HCT116 (cell line): Measurements from ENCODE around the gene S100A2. TPM values are rescaled to one million over a fixed set of nuclear protein-coding genes. Genes with fewer than 3 reads are reported as not detected.

Experiments
- ATAC-seq: fragments of 200-7000 bp; cut with Tn5 transposase; 2 replicates; pipeline ENCODE4 v1.9.1; 2020; ENCODE audit warnings: mild to moderate bottlenecking, moderate library complexity
- BruUV-seq: library from RNA; stranded (reverse); fragments of 400-500 nt; replicated peaks from 2 replicates; lab custom pipeline; 2021; lab: Mats Ljungman, UMichigan
- CTCF ChIA-PET: fragments of 300-600 bp; sonication (Branson Sonifier 250); formaldehyde crosslinking; loops from one replicate; lab custom pipeline; 2021; ENCODE audit warnings: antibody characterized with exemption; lab: Charles Lee
- POLR2A ChIA-PET: fragments of 300-600, 350-600 bp; sonication (Branson Sonifier 250); formaldehyde crosslinking; loops from one replicate; lab custom pipeline; 2021; ENCODE audit warnings: antibody characterized with exemption; lab: Charles Lee
- RAD21 ChIA-PET, 2 experiments: fragments of 300-600 bp; sonication (Branson Sonifier 250); formaldehyde crosslinking; loops; one replicate each; lab custom pipeline; 2023; ENCODE audit warnings: low total read pairs in 2 of 2; ENCODE audit not compliant: uncharacterized antibody in 2 of 2, unreplicated experiment in 2 of 2, low non-redundant PET in 1 of 2; lab: Charles Lee
- DNase-seq: peaks from one replicate; pipeline ENCODE4 v3.0.0-alpha.2; 2010; ENCODE audit warnings: low read depth, low spot score
- H2AFZ ChIP-seq: fragments of 200-600 bp; shearing (Covaris generic), sonication (generic); 2 replicates; pipeline ENCODE4 v1.6.1; 2017; ENCODE audit warnings: low read depth, mixed run types, mixed read lengths, antibody characterized with exemption, low read length; ENCODE audit not compliant: poor library complexity, severe bottlenecking
- H3K27ac ChIP-seq: 2 replicates; pipeline ENCODE4 v1.5.1; 2012; ENCODE audit warnings: low read depth, low read length
- H3K27me3 ChIP-seq: fragments of 200-600 bp; sonication (generic); 2 replicates; pipeline ENCODE4 v1.6.1; 2016; ENCODE audit warnings: mixed run types, low read length, mixed read lengths; ENCODE audit not compliant: insufficient read depth
- H3K36me3 ChIP-seq, 2 experiments: fragments of 200-500 bp in 1 of 2; fragments of 200-600 bp in 1 of 2; sonication (Bioruptor generic) in 1 of 2; sonication (generic) in 1 of 2; 2 replicates each; pipeline versions ENCODE4 v1.5.1 to v1.6.1; 2014 to 2016; ENCODE audit warnings: low read length in 2 of 2, inconsistent platforms in 1 of 2, mixed read lengths in 1 of 2, mixed run types in 1 of 2; ENCODE audit not compliant: insufficient read depth in 2 of 2, control insufficient read depth in 1 of 2
- H3K4me1 ChIP-seq, 2 experiments: fragments of 200-600 bp in 1 of 2; sonication (generic) in 1 of 2; 2 replicates each; pipeline versions ENCODE4 v1.5.1 to v1.6.1; 2012 to 2017; ENCODE audit warnings: low read length in 2 of 2, inconsistent platforms in 1 of 2, mild to moderate bottlenecking in 1 of 2, mixed read lengths in 1 of 2, mixed run types in 1 of 2, moderate library complexity in 1 of 2; ENCODE audit not compliant: insufficient read depth in 2 of 2, control insufficient read depth in 1 of 2
- H3K4me2 ChIP-seq: fragments of 200-600 bp; sonication (generic); 2 replicates; pipeline ENCODE4 v1.6.1; 2017; ENCODE audit warnings: mixed run types, low read length, mixed read lengths
- H3K4me3 ChIP-seq, 2 experiments: fragments of 200-600 bp in 1 of 2; sonication (generic) in 1 of 2; replicated peaks in 1 of 2; 2 replicates each; pipeline ENCODE4 v1.5.1; 2011 to 2016; ENCODE audit warnings: low read length in 2 of 2, control low read depth in 1 of 2, low read depth in 1 of 2, mild to moderate bottlenecking in 1 of 2, mixed read lengths in 1 of 2, mixed run types in 1 of 2
- H3K79me2 ChIP-seq: fragments of 200-600 bp; sonication (generic); 2 replicates; pipeline ENCODE4 v1.6.1; 2017; ENCODE audit warnings: mild to moderate bottlenecking, mixed run types, low read length, moderate library complexity, mixed read lengths; ENCODE audit not compliant: insufficient read depth
- H3K9ac ChIP-seq: fragments of 200-600 bp; sonication (generic); 2 replicates; pipeline ENCODE4 v1.6.1; 2016; ENCODE audit warnings: low read length, mixed read lengths
- H3K9me2 ChIP-seq: fragments of 200-600 bp; sonication (generic), shearing (Covaris generic); 2 replicates; pipeline ENCODE4 v1.6.1; 2017; ENCODE audit warnings: mixed run types, mild to moderate bottlenecking, moderate library complexity; ENCODE audit not compliant: insufficient read depth
- H3K9me3 ChIP-seq, 2 experiments: fragments of 200-500 bp in 1 of 2; fragments of 200-600 bp in 1 of 2; sonication (Bioruptor generic) in 1 of 2; sonication (generic) in 1 of 2; 2 replicates each; pipeline ENCODE4 v1.6.1; 2014 to 2017; ENCODE audit warnings: low read length in 2 of 2, mixed read lengths in 2 of 2, inconsistent platforms in 1 of 2, low read depth in 1 of 2, mild to moderate bottlenecking in 1 of 2, mixed run types in 1 of 2, moderate library complexity in 1 of 2; ENCODE audit not compliant: control insufficient read depth in 1 of 2, insufficient read depth in 1 of 2
- H4K20me1 ChIP-seq: fragments of 200-600 bp; sonication (generic), shearing (Covaris generic); 2 replicates; pipeline ENCODE4 v1.6.1; 2017; ENCODE audit warnings: mixed run types, mild to moderate bottlenecking, moderate library complexity; ENCODE audit not compliant: insufficient read depth
- CEBPB ChIP-seq: IDR thresholded peaks from 2 replicates; pipeline ENCODE4 v1.6.1; 2012; ENCODE audit warnings: low read depth
- CTCF ChIP-seq, 3 experiments: fragments of 200-600 bp in 1 of 3; sonication (generic) in 1 of 3; IDR thresholded peaks in 2 of 3; conservative IDR thresholded peaks in 1 of 3; 2 replicates each; pipeline ENCODE4 v1.5.1; 2012 to 2017; ENCODE audit warnings: low read depth in 2 of 3, low read length in 2 of 3, antibody characterized with exemption in 1 of 3, borderline replicate concordance in 1 of 3, control low read depth in 1 of 3, mild to moderate bottlenecking in 1 of 3, mixed read lengths in 1 of 3, mixed run types in 1 of 3, moderate library complexity in 1 of 3; ENCODE audit not compliant: insufficient read depth in 1 of 3
- EGR1 ChIP-seq: IDR thresholded peaks from 2 replicates; pipeline ENCODE4 v1.6.1; 2012; ENCODE audit warnings: low read depth
- EZH2 ChIP-seq: fragments of 200-600 bp; sonication (generic); IDR thresholded peaks from 2 replicates; pipeline ENCODE4 v1.6.1; 2017; ENCODE audit warnings: antibody characterized with exemption, mixed run types
- EZH2phosphoT487 ChIP-seq: fragments of 200-600 bp; IDR thresholded peaks from 2 replicates; pipeline ENCODE4 v1.6.1; 2018; ENCODE audit warnings: antibody characterized with exemption, borderline replicate concordance
- FOSL1 ChIP-seq: IDR thresholded peaks from 2 replicates; pipeline ENCODE4 v1.6.1; 2012; ENCODE audit warnings: low read depth
- JUND ChIP-seq: IDR thresholded peaks from 2 replicates; pipeline ENCODE4 v1.6.1; 2012
- MAX ChIP-seq: IDR thresholded peaks from 2 replicates; pipeline ENCODE4 v1.6.1; 2012
- POLR2A ChIP-seq: IDR thresholded peaks from 2 replicates; pipeline ENCODE4 v1.7.0; 2011; ENCODE audit warnings: borderline replicate concordance; ENCODE audit not compliant: insufficient read depth, insufficient read length; ENCODE audit errors: extremely low read depth
- POLR2AphosphoS5 ChIP-seq: IDR thresholded peaks from 2 replicates; pipeline ENCODE4 v1.6.1; 2011; ENCODE audit warnings: mild to moderate bottlenecking, low read depth, low read length, moderate library complexity
- SRF ChIP-seq: IDR thresholded peaks from 2 replicates; pipeline ENCODE4 v1.6.1; 2012; ENCODE audit warnings: low read depth
- TCF7L2 ChIP-seq: IDR thresholded peaks from 2 replicates; pipeline ENCODE4 v1.7.0; 2011; ENCODE audit warnings: borderline replicate concordance, inconsistent platforms; ENCODE audit not compliant: insufficient read depth, insufficient read length; ENCODE audit errors: extremely low read depth
- ZFX ChIP-seq: fragments of 450-650 bp; IDR thresholded peaks from 2 replicates; pipeline ENCODE4 v1.6.1; 2017
- intact Hi-C: fragments of 100-400 bp; cut with micrococcal nuclease; formaldehyde crosslinking; loops from 2 replicates; pipeline ENCODE4 v1.10.0; 2022
- total RNA-seq: library from RNA; stranded (reverse); gene quantifications from one replicate; pipeline ENCODE4 v1.2.1, GENCODE V29; 2021; ENCODE audit not compliant: unreplicated experiment

S100A2 gene
- total RNA-seq, 1 experiment from 2014 or later: 24.8 TPM

GRCh38 chr1:153539395-153540093, 26.1 kb downstream of the S100A2 start:
- peaks cover 79 to 92% of the 10 kb centered on the region in 2 experiments for H3K4me1 ChIP-seq
- POLR2A ChIA-PET: interaction anchor here (1.0 to 2.1 kb wide), 4 partner anchors 22 to 29 kb away, joined by 3 to 10 read pairs (median 5); no protein-coding TSS in a partner anchor
- no peak for DNase-seq

GRCh38 chr1:153538315-153538821, 27.3 kb downstream of the S100A2 start:
- Histone ChIP-seq H3K9me2 (no peaks in the 10 kb centered on the region), H3K9ac (peak overlapping the region; percentile 52), H2AFZ (no peak overlapping the region), H3K27ac (peak overlapping the region; percentile 94), H3K79me2 (peaks cover 18% of the 10 kb centered on the region), H3K9me3 (no peaks in the 10 kb centered on the region), H4K20me1 (no peaks in the 10 kb centered on the region), H3K4me1 (peaks cover 77 to 92% of the 10 kb centered on the region in 2 experiments), H3K4me2 (peak overlapping the region; percentile 66), H3K27me3 (no peaks in the 10 kb centered on the region), H3K4me3 (no peak overlapping the region), H3K36me3 (peaks cover 0 to 5% of the 10 kb centered on the region in 2 experiments; a peak in 1 of 4 replicates)
- peak; percentile 30 for ATAC-seq
- ChIA-PET RAD21 (interaction anchor here (0.5 to 0.7 kb wide), 2 partner anchors 22 to 95 kb away, joined by 3 to 4 read pairs; no protein-coding TSS in a partner anchor), POLR2A (interaction anchor here (0.9 to 7.4 kb wide), 6 partner anchors 13 to 89 kb away, joined by 3 to 78 read pairs (median 6); partner anchors contain the start of genes S100A13 and S100A3), CTCF (interaction anchor here (1.0 to 3.2 kb wide), 4 partner anchors 14 to 32 kb away, joined by 3 to 9 read pairs (median 4); partner anchors contain the start of gene S100A2)
- BruUV-seq: no TSS peak
- intact Hi-C loops: no loop called here
- TF ChIP-seq POLR2AphosphoS5 (peak; percentile 46), EGR1 (no peak), ZFX (peak; percentile 17; the same call in 1 of the 2 replicates), EZH2phosphoT487 (no peak), SRF (no peak), CTCF (IDR thresholded peaks at IDR 0.05 in 2 of 3, conservative IDR thresholded peaks at IDR 0.05 in 1 of 3; ENCODE audit: borderline replicate concordance in 1 of 3, insufficient read depth in 1 of 3, low read depth in 2 of 3, low read length in 2 of 3) (peak in 1 of 3 experiments; percentile 20; a peak in 1 of 6 replicates)
- DNase-seq: no peak

More at GRCh38 chr1:153539395-153540093, 26.1 kb downstream of the S100A2 start:
- Histone ChIP-seq H3K4me3 (no peak overlapping the region), H3K36me3 (peaks cover 0 to 5% of the 10 kb centered on the region in 2 experiments; a peak in 1 of 4 replicates), H3K9me3 (no peaks in the 10 kb centered on the region), H3K79me2 (peaks cover 17% of the 10 kb centered on the region), H3K9me2 (no peaks in the 10 kb centered on the region), H3K9ac (no peak overlapping the region), H2AFZ (no peak overlapping the region), H3K27ac (peak overlapping the region; percentile 97), H4K20me1 (no peaks in the 10 kb centered on the region), H3K4me2 (0 out of 2 replicates have a peak overlapping the region, but pooled peaks have one; percentile 9), H3K27me3 (no peaks in the 10 kb centered on the region)
- no TSS peak for BruUV-seq
- intact Hi-C loops: no loop called here
- CTCF ChIA-PET: interaction anchor here (3.2 kb wide), 1 partner anchor 27 kb away, joined by 9 read pairs; the partner anchor contains the start of gene S100A2
- TF ChIP-seq FOSL1: no peak
- no peak for TF ChIP-seq EZH2
- TF ChIP-seq POLR2A: no peak
- no peak for TF ChIP-seq POLR2AphosphoS5
- no peak for TF ChIP-seq TCF7L2
- no peak for TF ChIP-seq JUND
- TF ChIP-seq ZFX: no peak
- TF ChIP-seq MAX: no peak
- TF ChIP-seq CEBPB: no peak
- ATAC-seq: no peak
- RAD21 ChIA-PET: no interaction called here
